IMR-90 (cell line): ENCODE data around the gene FOXN3. TPM values are rescaled to one million over a fixed set of nuclear protein-coding genes. Genes with fewer than 3 reads are reported as not detected.

Source experiments
- ATAC-seq: fragments of 200-7000 bp; cut with Tn5 transposase; 2 replicates; pipeline ENCODE4 v1.9.1; 2020; ENCODE audit warnings: low read depth, mild to moderate bottlenecking, moderate library complexity
- BruUV-seq: library from RNA; stranded (reverse); fragments of 400-500 nt; replicated peaks from 2 replicates; lab custom pipeline; 2021; lab: Mats Ljungman, UMichigan
- CTCF ChIA-PET: fragments of 300-600 bp; formaldehyde crosslinking; extraction: SDS; loops from one replicate; lab custom pipeline; 2021; ENCODE audit warnings: antibody characterized with exemption; lab: Yijun Ruan, JAX
- POLR2A ChIA-PET: fragments of 300-600 bp; sonication (Branson Sonifier 250); formaldehyde crosslinking; loops from one replicate; lab custom pipeline; 2022; ENCODE audit warnings: antibody characterized with exemption; ENCODE audit not compliant: unreplicated experiment; lab: Charles Lee
- DNase-seq: peaks from one replicate; pipeline ENCODE4 v3.0.0; 2013
- H2AFZ ChIP-seq: replicated peaks from 2 replicates; pipeline ENCODE3; 2013; ENCODE audit warnings: low read length, mild to moderate bottlenecking; ENCODE audit not compliant: poor library complexity
- H2AK5ac ChIP-seq: 2 replicates; pipeline ENCODE4 v1.6.1; 2013; ENCODE audit warnings: low read depth, low read length, inconsistent platforms
- H2AK9ac ChIP-seq: replicated peaks from 2 replicates; pipeline ENCODE3; 2013; ENCODE audit warnings: mild to moderate bottlenecking, low read depth, low read length, moderate library complexity; ENCODE audit not compliant: poor library complexity
- H2BK120ac ChIP-seq: 2 replicates; pipeline ENCODE4 v1.6.1; 2013; ENCODE audit warnings: low read depth, low read length, inconsistent platforms
- H2BK15ac ChIP-seq: 3 replicates; pipeline ENCODE4 v1.6.1; 2013; ENCODE audit warnings: low read depth, low read length, inconsistent platforms
- H2BK20ac ChIP-seq: 2 replicates; pipeline ENCODE4 v1.6.1; 2013; ENCODE audit warnings: low read depth, mild to moderate bottlenecking, inconsistent platforms, low read length, moderate library complexity
- H2BK5ac ChIP-seq: 2 replicates; pipeline ENCODE4 v1.6.1; 2013; ENCODE audit warnings: mild to moderate bottlenecking, low read depth, low read length, inconsistent platforms; ENCODE audit not compliant: poor library complexity, severe bottlenecking
- H3K14ac ChIP-seq: replicated peaks from 2 replicates; pipeline ENCODE4 v1.6.1; 2013; ENCODE audit warnings: low read depth, low read length, inconsistent platforms
- H3K18ac ChIP-seq: 2 replicates; pipeline ENCODE4 v1.6.1; 2013; ENCODE audit warnings: low read depth, low read length, control low read depth
- H3K23ac ChIP-seq: 2 replicates; pipeline ENCODE4 v1.6.1; 2013; ENCODE audit warnings: low read depth, low read length, inconsistent platforms
- H3K27ac ChIP-seq: 2 replicates; pipeline ENCODE4 v1.5.1; 2013; ENCODE audit warnings: mild to moderate bottlenecking, control low read depth, low read length; ENCODE audit not compliant: insufficient read depth
- H3K27me3 ChIP-seq: 2 replicates; pipeline ENCODE4 v1.6.1; 2013; ENCODE audit warnings: low read length; ENCODE audit not compliant: control insufficient read depth, insufficient read depth
- H3K36me3 ChIP-seq: 2 replicates; pipeline ENCODE4 v1.6.1; 2013; ENCODE audit warnings: low read length, mixed read lengths; ENCODE audit not compliant: control insufficient read depth, insufficient read depth
- H3K4ac ChIP-seq: 2 replicates; pipeline ENCODE4 v1.6.1; 2013; ENCODE audit warnings: low read depth, low read length, inconsistent platforms
- H3K4me1 ChIP-seq: 2 replicates; pipeline ENCODE4 v1.6.1; 2013; ENCODE audit warnings: low read length, mixed read lengths; ENCODE audit not compliant: control insufficient read depth, insufficient read depth
- H3K4me2 ChIP-seq: 2 replicates; pipeline ENCODE4 v1.6.1; 2013; ENCODE audit warnings: low read depth, mild to moderate bottlenecking, control low read depth, low read length, moderate library complexity
- H3K4me3 ChIP-seq: 2 replicates; pipeline ENCODE4 v1.5.1; 2013; ENCODE audit warnings: low read depth, mild to moderate bottlenecking, control low read depth, low read length, moderate library complexity; ENCODE audit not compliant: insufficient read depth
- H3K56ac ChIP-seq: 2 replicates; pipeline ENCODE4 v1.6.1; 2013; ENCODE audit warnings: low read length, inconsistent platforms; ENCODE audit not compliant: insufficient read depth; ENCODE audit errors: extremely low read depth
- H3K79me1 ChIP-seq, 2 experiments: 2 replicates each; pipeline ENCODE4 v1.6.1; 2013; ENCODE audit warnings: low read length in 2 of 2, inconsistent platforms in 1 of 2, low read depth in 1 of 2
- H3K9ac ChIP-seq: 2 replicates; pipeline ENCODE4 v1.6.1; 2013; ENCODE audit warnings: low read depth, low read length, control low read depth
- H3K9me1 ChIP-seq: 2 replicates; pipeline ENCODE4 v1.6.1; 2013; ENCODE audit warnings: low read length, inconsistent platforms; ENCODE audit not compliant: insufficient read depth
- H3K9me3 ChIP-seq: 2 replicates; pipeline ENCODE4 v1.6.1; 2013; ENCODE audit warnings: low read length; ENCODE audit not compliant: control insufficient read depth, insufficient read depth
- H4K20me1 ChIP-seq: 2 replicates; pipeline ENCODE4 v1.6.1; 2013; ENCODE audit warnings: low read length, inconsistent platforms; ENCODE audit not compliant: insufficient read depth
- H4K5ac ChIP-seq: 2 replicates; pipeline ENCODE4 v1.6.1; 2013; ENCODE audit warnings: mild to moderate bottlenecking, low read depth, low read length, control low read depth
- H4K8ac ChIP-seq, 2 experiments: 2 replicates each; pipeline ENCODE4 v1.6.1; 2013; ENCODE audit warnings: low read depth in 2 of 2, low read length in 2 of 2, control low read depth in 1 of 2, inconsistent platforms in 1 of 2
- H4K91ac ChIP-seq: 2 replicates; pipeline ENCODE4 v1.6.1; 2013; ENCODE audit warnings: low read depth, low read length, inconsistent platforms; ENCODE audit not compliant: insufficient read depth
- RCOR1 ChIP-seq: IDR thresholded peaks from 2 replicates; pipeline ENCODE4 v1.6.1; 2012; ENCODE audit warnings: mild to moderate bottlenecking, low read length, improper control_type of control experiment; ENCODE audit not compliant: insufficient replicate concordance
- SMC3 ChIP-seq: fragments of 150-350 bp; IDR thresholded peaks from 2 replicates; pipeline ENCODE4 v1.6.1; 2016; ENCODE audit warnings: low read depth, mild to moderate bottlenecking, antibody characterized with exemption, low read length, moderate library complexity
- WGBS, 2 experiments: methylation state at CpG; one replicate each; pipeline versions ENCODE4 v1.1.5 to v1.1.7; 2013; ENCODE audit warnings: missing lambda C conversion rate in 2 of 2; ENCODE audit not compliant: insufficient read length in 1 of 2; ENCODE audit errors: extremely low coverage in 2 of 2; 5-methylcytosine and 5-hydroxymethylcytosine counted together
- dilution Hi-C: fragments of 300-500 bp; cut with HindIII; formaldehyde crosslinking; loops from one replicate; pipeline ENCODE4 v1.14.3; 2018; ENCODE audit warnings: low sequenced_read_pairs; ENCODE audit not compliant: unreplicated experiment
- in situ Hi-C: fragments of 300-500 bp; cut with MboI; formaldehyde crosslinking; loops from 3 replicates; pipeline ENCODE4 v1.14.3; 2019; ENCODE audit warnings: low sequenced_read_pairs, inconsistent platforms, mixed read lengths
- intact Hi-C: fragments of 100-400 bp; cut with micrococcal nuclease; formaldehyde crosslinking; loops from 2 replicates; pipeline ENCODE4 v1.10.0; 2022
- polyA plus RNA-seq, 3 experiments: library from polyadenylated mRNA; depleted of rRNA; stranded (reverse); fragments of >200 nt; gene quantifications; 2 replicates each; pipeline ENCODE4 v1.2.3, GENCODE V29; 2012; ENCODE audit warnings: low replicate concordance in 1 of 3
- total RNA-seq: library from RNA; depleted of rRNA; stranded (reverse); fragments of >200 nt; gene quantifications from 2 replicates; pipeline ENCODE4 v1.2.3, GENCODE V29; 2012

Gene FOXN3
- total and polyA plus RNA-seq, 2 of the 4 experiments (the other 2 are of a cell fraction) = 22.6 to 33.7 TPM

- DNase-seq (no peak), ATAC-seq (no peak)
- no peak overlapping the region for H3K4me2 ChIP-seq
- H3K27ac ChIP-seq = no peak overlapping the region
- H3K18ac ChIP-seq = no peak overlapping the region
- H3K9me1 ChIP-seq = peaks cover 26% of the 10 kb centered on the region
- BruUV-seq = no TSS peak
- H2BK15ac ChIP-seq = no peak overlapping the region
- peaks cover 60 to 79% of the 10 kb centered on the region in 2 experiments for H3K79me1 ChIP-seq
- intact Hi-C loops (no loop called here), dilution Hi-C loops (no loop called here), in situ Hi-C loops (no loop called here)
- H3K56ac ChIP-seq = no peak overlapping the region
- H4K5ac ChIP-seq = no peak overlapping the region
- no peak overlapping the region for H3K4me3 ChIP-seq
- no peak for TF ChIP-seq SMC3
- no peak for TF ChIP-seq RCOR1
- peaks cover 18% of the 10 kb centered on the region for H3K4me1 ChIP-seq
- H3K36me3 ChIP-seq = no peaks in the 10 kb centered on the region
- ChIA-PET CTCF (no interaction called here), POLR2A (no interaction called here)
- no peak overlapping the region for H3K9ac ChIP-seq
- H3K4ac ChIP-seq = 0 out of 2 replicates have a peak overlapping the region, but pooled peaks have one; percentile 7
- peaks cover 49% of the 10 kb centered on the region for H4K20me1 ChIP-seq
- H4K91ac ChIP-seq = no peak overlapping the region
- 88% methylated on average over 10 of the region's 19 CpGs; no CpG with 5 or more reads in 1 of the 2 experiments for WGBS, 2 experiments
- no peak overlapping the region for H2AK9ac ChIP-seq
- no peak overlapping the region for H2AK5ac ChIP-seq
- H2AFZ ChIP-seq = no peak overlapping the region
- H3K23ac ChIP-seq = no peak overlapping the region
- no peak overlapping the region for H4K8ac ChIP-seq
- no peaks in the 10 kb centered on the region for H3K9me3 ChIP-seq
- no peak overlapping the region for H3K14ac ChIP-seq
- no peak overlapping the region for H2BK5ac ChIP-seq
- H2BK120ac ChIP-seq = no peak overlapping the region
- H2BK20ac ChIP-seq = no peak overlapping the region
- no peaks in the 10 kb centered on the region for H3K27me3 ChIP-seq
Observed at GRCh38 chr14:89366864-89367778, 49.9 kb downstream of the FOXN3 start.
